HL-60 (cell line): Measurements from ENCODE around the gene SNTB2.

Source experiments
- POLR2AphosphoS5 ChIP-seq: IDR thresholded peaks from 2 replicates; pipeline ENCODE4 v1.6.1; 2012; ENCODE audit warnings: low read depth
- SPI1 ChIP-seq: IDR thresholded peaks from 2 replicates; pipeline ENCODE4 v1.6.1; 2012; ENCODE audit warnings: low read depth, mild to moderate bottlenecking, borderline replicate concordance
- TF ChIP-seq, protein P1 (sequence below): IDR thresholded peaks from one replicate; pipeline ENCODE4 v1.5.1; 2011; ENCODE audit warnings: low read length, control low read depth, inconsistent platforms; ENCODE audit not compliant: insufficient read depth
- TF ChIP-seq, protein P2 (sequence below): IDR thresholded peaks from 2 replicates; pipeline ENCODE4 v1.6.1; 2012; ENCODE audit warnings: low read depth; ENCODE audit not compliant: insufficient replicate concordance

DNA sequence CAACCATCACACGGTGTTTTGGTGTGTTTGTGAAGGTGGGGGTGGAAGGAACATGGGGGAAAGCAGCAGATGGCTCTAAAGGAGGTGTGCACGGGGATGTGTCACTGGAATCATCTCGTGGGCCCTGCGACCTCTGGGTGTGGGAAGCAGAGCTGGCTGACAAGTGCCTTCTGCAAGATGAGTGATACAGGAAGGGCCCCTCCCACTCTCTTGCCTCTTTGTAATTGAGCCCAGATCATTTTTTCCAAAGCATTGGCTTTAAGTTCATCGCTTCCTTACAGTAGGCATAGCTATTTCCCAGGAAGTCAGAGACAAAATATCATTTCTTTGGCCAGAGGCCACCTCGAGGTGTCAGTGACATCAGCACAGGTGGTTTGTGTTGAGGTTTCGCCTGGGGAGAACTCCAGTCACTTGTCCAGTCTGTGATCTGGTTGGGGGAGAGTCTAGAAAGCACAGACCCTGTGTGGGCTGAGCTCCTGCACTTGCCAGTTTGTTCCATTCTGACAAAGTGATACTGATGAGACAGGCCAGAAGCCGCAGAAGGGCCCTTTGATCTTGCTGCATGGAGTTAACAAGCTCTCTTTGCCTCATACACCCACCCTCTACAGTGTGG, 20.6 kb upstream of the SNTB2 start:
- TF ChIP-seq, protein P1, sequence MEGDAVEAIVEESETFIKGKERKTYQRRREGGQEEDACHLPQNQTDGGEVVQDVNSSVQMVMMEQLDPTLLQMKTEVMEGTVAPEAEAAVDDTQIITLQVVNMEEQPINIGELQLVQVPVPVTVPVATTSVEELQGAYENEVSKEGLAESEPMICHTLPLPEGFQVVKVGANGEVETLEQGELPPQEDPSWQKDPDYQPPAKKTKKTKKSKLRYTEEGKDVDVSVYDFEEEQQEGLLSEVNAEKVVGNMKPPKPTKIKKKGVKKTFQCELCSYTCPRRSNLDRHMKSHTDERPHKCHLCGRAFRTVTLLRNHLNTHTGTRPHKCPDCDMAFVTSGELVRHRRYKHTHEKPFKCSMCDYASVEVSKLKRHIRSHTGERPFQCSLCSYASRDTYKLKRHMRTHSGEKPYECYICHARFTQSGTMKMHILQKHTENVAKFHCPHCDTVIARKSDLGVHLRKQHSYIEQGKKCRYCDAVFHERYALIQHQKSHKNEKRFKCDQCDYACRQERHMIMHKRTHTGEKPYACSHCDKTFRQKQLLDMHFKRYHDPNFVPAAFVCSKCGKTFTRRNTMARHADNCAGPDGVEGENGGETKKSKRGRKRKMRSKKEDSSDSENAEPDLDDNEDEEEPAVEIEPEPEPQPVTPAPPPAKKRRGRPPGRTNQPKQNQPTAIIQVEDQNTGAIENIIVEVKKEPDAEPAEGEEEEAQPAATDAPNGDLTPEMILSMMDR, result no peak
- TF ChIP-seq POLR2AphosphoS5 (no peak), SPI1 (no peak)
- TF ChIP-seq, protein P2, sequence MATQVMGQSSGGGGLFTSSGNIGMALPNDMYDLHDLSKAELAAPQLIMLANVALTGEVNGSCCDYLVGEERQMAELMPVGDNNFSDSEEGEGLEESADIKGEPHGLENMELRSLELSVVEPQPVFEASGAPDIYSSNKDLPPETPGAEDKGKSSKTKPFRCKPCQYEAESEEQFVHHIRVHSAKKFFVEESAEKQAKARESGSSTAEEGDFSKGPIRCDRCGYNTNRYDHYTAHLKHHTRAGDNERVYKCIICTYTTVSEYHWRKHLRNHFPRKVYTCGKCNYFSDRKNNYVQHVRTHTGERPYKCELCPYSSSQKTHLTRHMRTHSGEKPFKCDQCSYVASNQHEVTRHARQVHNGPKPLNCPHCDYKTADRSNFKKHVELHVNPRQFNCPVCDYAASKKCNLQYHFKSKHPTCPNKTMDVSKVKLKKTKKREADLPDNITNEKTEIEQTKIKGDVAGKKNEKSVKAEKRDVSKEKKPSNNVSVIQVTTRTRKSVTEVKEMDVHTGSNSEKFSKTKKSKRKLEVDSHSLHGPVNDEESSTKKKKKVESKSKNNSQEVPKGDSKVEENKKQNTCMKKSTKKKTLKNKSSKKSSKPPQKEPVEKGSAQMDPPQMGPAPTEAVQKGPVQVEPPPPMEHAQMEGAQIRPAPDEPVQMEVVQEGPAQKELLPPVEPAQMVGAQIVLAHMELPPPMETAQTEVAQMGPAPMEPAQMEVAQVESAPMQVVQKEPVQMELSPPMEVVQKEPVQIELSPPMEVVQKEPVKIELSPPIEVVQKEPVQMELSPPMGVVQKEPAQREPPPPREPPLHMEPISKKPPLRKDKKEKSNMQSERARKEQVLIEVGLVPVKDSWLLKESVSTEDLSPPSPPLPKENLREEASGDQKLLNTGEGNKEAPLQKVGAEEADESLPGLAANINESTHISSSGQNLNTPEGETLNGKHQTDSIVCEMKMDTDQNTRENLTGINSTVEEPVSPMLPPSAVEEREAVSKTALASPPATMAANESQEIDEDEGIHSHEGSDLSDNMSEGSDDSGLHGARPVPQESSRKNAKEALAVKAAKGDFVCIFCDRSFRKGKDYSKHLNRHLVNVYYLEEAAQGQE, result no peak
